ENCODE measurements around the gene FAM222B.

DNA sequence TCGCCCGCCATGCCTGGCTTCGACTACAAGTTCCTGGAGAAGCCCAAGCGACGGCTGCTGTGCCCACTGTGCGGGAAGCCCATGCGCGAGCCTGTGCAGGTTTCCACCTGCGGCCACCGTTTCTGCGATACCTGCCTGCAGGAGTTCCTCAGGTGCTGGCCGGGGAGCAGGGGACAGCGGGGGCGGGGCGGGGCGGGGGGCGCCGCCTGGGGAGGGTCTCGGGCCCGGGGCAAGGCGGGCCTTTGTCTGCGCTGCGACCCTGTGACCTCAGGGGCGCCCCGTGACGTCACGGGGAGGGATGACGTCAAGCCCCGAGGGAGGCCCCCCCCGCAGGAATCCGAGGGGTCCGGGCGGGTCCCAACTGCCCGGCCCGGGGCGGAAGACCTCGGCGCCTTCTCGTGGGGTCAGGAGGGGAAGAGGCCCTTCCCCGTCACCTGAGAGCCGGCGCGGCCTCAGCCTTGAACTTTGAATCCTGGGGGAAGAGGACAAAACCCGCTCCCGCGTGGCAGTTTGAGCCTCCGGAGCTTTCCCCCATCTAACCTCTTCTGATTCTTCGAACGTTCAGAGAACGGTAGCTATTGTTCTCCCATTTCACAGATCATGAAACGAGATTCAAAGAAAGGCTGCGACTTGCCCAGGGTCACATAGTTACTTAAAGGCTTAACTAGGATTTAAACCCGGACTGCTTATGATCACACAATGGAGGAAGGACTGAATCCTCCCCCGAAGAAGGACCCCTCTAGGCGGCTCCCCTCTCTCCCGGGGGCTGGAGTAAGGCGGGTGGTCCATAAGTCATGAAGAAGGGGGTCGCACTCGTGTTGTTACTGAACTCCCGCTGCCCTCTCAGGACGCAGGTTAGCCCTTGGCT is 98.3 kb downstream of the FAM222B start:
- TF ChIP-seq, protein P1, sequence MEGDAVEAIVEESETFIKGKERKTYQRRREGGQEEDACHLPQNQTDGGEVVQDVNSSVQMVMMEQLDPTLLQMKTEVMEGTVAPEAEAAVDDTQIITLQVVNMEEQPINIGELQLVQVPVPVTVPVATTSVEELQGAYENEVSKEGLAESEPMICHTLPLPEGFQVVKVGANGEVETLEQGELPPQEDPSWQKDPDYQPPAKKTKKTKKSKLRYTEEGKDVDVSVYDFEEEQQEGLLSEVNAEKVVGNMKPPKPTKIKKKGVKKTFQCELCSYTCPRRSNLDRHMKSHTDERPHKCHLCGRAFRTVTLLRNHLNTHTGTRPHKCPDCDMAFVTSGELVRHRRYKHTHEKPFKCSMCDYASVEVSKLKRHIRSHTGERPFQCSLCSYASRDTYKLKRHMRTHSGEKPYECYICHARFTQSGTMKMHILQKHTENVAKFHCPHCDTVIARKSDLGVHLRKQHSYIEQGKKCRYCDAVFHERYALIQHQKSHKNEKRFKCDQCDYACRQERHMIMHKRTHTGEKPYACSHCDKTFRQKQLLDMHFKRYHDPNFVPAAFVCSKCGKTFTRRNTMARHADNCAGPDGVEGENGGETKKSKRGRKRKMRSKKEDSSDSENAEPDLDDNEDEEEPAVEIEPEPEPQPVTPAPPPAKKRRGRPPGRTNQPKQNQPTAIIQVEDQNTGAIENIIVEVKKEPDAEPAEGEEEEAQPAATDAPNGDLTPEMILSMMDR (IDR thresholded peaks at IDR 0.05) = no peak
- TF ChIP-seq POLR2A (IDR thresholded peaks at IDR 0.05) = no peak
